GM21619 (cell line): ENCODE results near the gene RETN.
"Not testable (repeated sequence)": the region's sequence is repeated elsewhere in the genome, so short reads cannot be mapped to it uniquely, and the experiment has no call there.

Experiments used
- ATAC-seq: cut with Tn5 transposase; IDR thresholded peaks from one replicate; pipeline ENCODE4 v1.9.1; 2021; ENCODE audit not compliant: unreplicated experiment

The RETN gene

DNA sequence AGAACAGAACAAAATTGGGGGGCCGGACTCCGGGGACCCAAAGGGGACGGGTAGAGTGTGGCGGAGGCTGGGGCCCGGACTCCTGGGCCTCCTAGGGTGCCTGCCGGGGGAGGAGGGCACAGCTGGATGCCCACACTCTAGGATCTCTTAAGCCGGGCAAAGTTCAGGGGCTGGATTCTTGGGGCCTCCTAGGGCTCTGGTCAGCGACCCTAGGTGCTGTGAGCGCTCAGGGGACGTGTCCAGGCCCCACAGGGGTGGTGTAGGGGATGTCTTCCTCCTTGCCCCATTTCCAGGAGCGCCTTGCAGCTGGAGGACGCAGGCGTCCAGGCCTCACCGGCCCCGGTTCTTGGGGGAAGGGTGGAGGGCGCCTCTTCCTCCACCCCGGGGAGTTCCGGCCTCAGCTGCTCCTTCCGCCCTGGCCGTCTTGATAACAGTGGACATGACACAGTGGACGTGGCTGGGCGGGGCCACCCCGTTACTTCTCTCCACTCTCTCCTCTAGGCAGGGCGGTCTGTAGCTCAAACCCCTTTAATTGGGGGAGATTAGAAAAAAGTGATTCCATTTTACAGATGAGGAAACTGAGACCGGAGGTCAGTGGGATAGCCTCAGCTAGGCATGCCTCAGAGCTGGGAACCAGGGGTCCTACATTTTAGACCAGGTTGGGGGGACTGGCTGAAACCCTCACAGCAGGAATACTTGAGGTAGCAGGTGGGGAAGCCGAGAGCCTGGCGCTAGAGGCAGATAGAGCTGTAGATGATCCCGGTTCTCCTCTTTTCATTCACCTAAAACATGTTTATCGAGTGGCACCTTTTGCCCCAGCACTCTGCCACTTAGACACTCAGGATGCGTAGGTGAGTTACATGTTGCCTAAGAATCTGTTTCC lies 31.2 kb upstream of the RETN start:
- no peak for ATAC-seq

GRCh38 chr19:7638802-7639465 lies 29.9 kb upstream of the RETN start:
- ATAC-seq = no peak

DNA sequence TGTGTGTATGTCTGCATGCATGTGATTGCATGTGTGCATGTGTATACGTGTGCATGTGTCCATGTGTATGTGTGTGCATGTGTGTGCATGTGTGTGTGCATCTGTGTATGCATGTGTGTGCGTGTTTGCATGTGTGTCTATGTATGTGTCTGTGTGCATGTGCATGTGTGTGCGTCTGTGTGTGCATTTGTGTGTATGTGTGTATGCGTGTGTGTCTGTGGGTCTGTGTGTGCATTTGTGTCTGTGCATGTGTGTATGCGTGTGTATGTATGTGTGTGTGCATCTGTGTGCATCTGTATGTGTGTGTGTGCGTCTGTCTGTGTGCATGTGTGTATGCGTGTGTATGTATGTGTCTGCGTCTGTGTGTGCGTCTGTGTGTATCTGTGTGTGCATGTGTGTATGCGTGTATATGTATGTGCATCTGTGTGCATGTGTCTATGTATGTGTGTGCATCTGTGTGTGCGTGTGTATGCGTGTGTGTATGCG lies 28.9 kb upstream of the RETN start:
- no peak for ATAC-seq

GRCh38 chr19:7640803-7641202 lies 28.0 kb upstream of the RETN start:
- no peak for ATAC-seq

DNA sequence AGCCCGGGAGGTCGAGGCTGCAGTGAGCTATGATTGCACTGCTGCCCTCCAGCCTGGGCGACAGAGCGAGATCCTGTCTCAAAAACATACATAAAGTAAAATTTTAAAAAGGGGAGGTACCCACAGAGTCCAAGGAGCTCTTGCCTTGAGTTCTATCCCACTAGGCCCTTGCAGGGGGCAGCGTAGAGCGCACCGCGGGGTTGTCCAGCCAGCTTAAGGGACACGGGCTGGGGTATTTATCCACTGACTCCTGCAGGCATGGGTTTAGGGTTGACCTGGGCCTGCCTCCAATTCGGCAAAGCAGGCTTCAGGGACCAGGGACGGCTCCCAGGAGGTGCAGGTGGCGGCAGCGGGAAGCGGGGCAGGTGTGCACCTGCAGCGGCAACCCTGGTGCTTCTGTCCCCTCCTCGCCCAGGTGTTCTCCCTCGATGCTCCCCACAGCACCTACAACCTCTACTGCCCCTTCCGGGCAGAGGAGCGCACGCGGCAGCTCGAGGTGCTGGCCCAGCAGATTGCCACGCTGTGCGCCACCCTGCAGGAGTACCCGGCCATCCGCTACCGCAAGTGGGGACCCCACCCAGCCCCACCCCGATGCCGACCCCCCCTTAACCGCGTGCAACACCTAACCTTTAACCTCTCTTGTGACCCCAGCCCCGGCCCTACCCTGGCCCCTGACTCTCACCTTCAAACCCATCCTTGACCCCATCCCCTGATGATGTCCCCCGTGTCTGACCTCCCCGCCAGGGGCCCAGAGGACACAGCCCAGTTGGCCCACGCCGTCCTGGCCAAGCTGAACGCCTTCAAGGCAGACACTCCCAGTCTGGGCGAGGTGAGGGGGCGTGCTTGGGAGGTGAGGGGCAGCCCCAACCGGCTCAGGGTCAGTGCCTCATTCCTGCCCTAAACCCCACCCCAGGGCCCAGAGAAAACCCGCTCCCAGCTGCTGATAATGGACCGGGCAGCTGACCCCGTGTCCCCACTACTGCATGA lies 27.3 kb upstream of the RETN start:
- no peak for ATAC-seq

DNA sequence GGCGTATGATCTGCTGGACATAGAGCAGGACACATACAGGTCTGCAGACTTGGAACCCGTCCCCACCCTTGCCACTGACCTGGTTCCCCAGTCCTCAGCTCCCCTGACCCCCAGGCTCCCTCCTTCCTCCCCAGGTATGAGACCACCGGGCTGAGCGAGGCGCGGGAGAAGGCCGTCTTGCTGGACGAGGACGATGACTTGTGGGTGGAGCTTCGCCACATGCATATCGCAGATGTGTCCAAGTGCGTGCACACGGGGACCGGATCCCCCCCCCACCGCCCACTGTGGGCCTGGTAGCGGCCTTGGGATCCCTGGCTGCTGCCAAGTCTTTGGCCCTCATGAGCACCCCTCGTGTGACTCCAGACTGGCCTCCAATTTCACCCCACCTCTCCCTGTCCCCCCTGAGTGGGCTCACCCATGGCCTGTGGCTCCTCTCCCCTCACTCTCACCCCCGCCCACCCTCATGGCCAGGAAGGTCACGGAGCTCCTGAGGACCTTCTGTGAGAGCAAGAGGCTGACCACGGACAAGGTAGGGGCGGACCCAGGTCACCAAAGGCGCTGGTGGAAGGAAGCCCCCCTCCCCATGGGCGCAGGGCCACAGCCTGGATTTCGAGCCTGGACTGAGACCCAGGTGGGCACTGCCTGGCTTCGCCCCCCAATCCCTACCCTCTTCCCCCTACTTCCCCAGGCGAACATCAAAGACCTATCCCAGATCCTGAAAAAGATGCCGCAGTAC lies 26.4 kb upstream of the RETN start:
- ATAC-seq = no peak

- ATAC-seq = no peak
Observed at GRCh38 chr19:7643031-7643415, 25.8 kb upstream of the RETN start.

- not testable (repeated sequence) for ATAC-seq
Observed at GRCh38 chr19:7643629-7644549, 25.0 kb upstream of the RETN start.

- no peak for ATAC-seq
Observed at GRCh38 chr19:7644550-7644877, 24.3 kb upstream of the RETN start.

DNA sequence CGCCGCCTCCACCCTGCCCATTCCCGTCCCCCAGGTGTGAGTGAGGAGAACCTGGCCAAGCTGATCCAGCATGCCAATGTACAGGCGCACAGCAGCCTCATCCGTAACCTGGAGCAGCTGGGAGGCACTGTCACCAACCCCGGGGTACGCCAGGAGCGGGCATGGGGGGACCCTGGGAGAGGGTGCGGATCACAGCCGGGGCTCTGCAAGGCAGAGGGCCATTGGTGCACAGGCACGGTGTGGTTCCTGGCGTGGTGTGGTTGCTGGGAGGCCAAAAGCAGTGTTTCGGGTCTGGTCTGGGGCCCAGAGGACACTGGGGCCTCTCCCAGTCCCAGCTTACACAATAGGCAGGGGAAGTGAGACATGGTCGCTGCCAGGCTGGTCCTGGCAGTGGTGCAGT lies 23.7 kb upstream of the RETN start:
- no peak for ATAC-seq

GRCh38 chr19:7645656-7646425 lies 23.0 kb upstream of the RETN start:
- ATAC-seq = no peak

DNA sequence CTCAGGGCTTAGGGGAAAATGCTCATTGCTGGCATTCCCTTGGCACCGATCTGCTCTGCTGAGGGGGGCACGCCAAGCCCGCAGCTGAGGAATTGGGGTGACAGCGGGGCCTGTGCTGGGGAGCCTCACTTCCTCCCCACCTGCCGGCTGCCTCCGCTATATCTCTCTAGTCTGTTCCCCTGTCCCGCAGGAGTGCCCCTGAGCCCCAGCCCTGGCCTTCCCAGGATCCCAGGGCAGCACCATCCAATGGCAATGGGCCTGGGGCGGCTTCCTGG lies 22.5 kb upstream of the RETN start:
- no peak for ATAC-seq

DNA sequence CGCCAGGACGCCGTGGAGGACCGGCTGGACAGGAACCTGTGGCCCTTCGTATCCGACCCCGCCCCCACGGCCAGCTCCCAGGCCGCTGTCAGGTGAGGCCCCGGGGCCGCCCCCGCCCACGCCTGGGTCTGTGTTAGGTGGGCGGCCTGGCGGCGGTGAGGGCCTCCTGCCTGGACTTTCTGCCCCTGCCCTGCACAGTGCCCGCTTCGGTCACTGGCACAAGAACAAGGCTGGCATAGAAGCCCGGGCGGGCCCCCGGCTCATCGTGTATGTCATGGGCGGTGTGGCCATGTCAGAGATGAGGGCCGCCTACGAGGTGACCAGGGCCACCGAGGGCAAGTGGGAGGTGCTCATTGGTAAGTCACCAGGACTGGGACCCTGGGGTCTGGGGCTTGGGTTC lies 21.7 kb upstream of the RETN start:
- no peak for ATAC-seq

- ATAC-seq = no peak
Observed at GRCh38 chr19:7648265-7649014, 20.4 kb upstream of the RETN start.

GRCh38 chr19:7650148-7650547 lies 18.7 kb upstream of the RETN start:
- no peak for ATAC-seq

GRCh38 chr19:7652061-7652641 lies 16.7 kb upstream of the RETN start:
- no peak for ATAC-seq

GRCh38 chr19:7654401-7654800 lies 14.4 kb upstream of the RETN start:
- no peak for ATAC-seq

- ATAC-seq = no peak
Observed at GRCh38 chr19:7655581-7655980, 13.3 kb upstream of the RETN start.
